Choroid plexus epithelial cell (primary cell): ENCODE results near the gene RPL39L.

Experiments used
- DNase-seq: peaks from one replicate; pipeline ENCODE4 v3.0.0-alpha.2; 2010; ENCODE audit warnings: low read depth
- H3K4me3 ChIP-seq: 2 replicates; pipeline ENCODE4 v1.5.1; 2011; ENCODE audit warnings: low read depth, mild to moderate bottlenecking, control low read depth, low read length, moderate library complexity
- TF ChIP-seq, protein P1 (sequence below): conservative IDR thresholded peaks from 2 replicates; pipeline ENCODE4 v1.5.1; 2011; ENCODE audit warnings: low read depth, mild to moderate bottlenecking, control low read depth, inconsistent platforms, low read length, moderate library complexity

RPL39L gene

DNA sequence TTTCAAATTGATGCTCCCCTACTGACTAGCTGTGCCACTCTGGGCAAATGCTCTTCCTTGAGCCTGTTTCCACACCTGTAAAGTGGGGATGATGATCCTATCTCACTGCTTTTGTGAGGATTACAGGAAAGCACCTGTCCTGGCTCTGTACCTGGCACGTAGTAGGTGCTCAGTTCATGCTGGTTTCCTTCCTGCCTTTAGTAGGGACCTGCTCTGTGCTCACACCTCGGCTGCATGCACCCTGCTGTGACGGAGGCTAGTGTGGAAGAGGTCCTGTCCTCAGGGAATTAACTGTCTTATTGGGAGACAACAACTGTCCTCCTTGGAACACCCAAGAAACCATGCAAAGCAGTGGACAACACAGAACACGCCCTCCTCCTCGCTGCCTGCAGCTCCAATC is 61.8 kb downstream of the RPL39L start:
- TF ChIP-seq, protein P1, sequence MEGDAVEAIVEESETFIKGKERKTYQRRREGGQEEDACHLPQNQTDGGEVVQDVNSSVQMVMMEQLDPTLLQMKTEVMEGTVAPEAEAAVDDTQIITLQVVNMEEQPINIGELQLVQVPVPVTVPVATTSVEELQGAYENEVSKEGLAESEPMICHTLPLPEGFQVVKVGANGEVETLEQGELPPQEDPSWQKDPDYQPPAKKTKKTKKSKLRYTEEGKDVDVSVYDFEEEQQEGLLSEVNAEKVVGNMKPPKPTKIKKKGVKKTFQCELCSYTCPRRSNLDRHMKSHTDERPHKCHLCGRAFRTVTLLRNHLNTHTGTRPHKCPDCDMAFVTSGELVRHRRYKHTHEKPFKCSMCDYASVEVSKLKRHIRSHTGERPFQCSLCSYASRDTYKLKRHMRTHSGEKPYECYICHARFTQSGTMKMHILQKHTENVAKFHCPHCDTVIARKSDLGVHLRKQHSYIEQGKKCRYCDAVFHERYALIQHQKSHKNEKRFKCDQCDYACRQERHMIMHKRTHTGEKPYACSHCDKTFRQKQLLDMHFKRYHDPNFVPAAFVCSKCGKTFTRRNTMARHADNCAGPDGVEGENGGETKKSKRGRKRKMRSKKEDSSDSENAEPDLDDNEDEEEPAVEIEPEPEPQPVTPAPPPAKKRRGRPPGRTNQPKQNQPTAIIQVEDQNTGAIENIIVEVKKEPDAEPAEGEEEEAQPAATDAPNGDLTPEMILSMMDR, result no peak
- H3K4me3 ChIP-seq, result no peak overlapping the region
- DNase-seq, result no peak

DNA sequence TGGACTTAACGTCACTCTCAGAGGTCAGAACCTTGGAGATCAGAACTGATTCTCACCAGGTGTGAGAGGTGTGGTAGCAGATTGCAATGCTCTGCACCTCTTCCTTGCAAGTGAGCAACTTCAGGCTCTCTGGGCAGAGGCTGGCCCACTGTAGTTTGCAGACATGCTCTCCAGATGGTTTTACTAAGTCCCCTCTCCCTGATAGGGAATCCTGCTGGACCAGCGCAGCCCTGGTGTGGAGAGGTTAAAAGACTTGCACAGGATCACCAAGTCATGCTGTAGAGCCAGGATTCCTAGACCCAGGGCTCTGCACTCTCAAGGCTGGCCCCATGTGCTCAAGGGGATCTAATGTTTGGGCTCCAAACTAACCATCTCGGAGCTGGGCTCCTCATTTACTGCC is 62.2 kb downstream of the RPL39L start:
- H3K4me3 ChIP-seq, result no peak overlapping the region
- TF ChIP-seq, protein P1, result no peak
- no peak for DNase-seq

DNA sequence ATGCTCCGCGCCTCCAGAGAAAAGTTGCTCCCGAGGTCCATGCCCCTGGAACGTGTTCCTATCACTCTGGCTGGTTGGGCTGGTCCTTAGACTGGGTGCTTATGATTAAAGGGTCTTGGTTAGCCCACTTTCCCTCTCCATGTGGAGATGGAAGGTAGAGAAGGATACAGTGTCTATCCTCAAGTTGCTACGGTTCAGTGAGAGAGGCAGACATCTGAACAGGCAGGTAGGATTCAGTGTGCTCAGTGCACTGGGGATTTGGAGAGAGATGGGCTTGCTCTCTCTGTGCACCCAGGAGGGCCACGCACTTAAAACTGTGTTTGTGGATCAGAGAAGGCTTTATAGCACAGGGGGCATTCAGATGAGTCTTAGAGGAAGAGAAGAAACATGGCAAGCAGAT is 63.0 kb downstream of the RPL39L start:
- H3K4me3 ChIP-seq, result no peak overlapping the region
- DNase-seq, result no peak
- TF ChIP-seq, protein P1, result no peak

DNA sequence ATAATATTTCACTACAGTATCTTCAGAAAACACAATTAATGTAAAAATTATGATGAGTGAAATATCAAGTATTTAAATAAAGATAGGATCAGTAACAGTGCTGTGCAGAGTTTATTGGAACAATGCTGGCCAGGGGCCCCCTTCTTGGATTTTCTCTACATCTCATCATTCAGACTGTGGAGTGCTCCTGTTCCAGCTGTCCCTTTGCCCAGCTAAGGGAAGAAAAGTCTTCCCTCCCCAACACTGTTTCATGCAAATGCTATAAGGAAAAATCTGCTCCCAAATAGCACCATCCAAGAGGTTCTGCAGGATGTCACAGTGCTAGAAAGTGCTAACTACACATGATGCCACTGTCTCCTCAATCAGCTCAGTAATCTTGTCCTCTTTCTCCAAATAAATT is 64.5 kb downstream of the RPL39L start:
- no peak for DNase-seq
- no peak overlapping the region for H3K4me3 ChIP-seq
- TF ChIP-seq, protein P1, result no peak

DNA sequence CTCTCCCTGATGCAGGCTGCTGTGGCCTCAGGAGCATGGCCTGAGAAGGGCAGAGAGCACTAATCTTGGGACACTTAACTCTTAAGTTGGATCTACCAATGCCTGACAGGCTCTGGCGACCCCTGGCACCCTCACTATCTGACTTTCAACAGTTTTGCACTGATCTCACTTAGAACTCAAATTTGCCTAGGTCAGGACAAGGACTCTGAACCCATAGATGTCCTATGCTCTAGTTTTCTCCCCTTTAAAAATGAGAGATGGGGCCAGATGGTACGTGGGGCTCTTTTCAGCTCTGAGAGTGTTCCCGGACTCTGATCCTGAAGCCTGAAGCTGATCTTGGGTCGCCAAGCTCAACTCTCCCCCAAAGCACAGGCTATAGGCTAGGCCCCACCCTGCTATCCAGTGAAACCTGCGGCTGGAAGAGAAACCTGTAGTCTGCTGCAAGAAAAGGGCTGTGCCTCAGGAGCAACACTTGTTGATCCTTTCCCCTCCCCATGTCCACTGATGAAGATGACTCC is 65.7 kb downstream of the RPL39L start:
- no peak overlapping the region for H3K4me3 ChIP-seq
- TF ChIP-seq, protein P1, result no peak
- no peak for DNase-seq

DNA sequence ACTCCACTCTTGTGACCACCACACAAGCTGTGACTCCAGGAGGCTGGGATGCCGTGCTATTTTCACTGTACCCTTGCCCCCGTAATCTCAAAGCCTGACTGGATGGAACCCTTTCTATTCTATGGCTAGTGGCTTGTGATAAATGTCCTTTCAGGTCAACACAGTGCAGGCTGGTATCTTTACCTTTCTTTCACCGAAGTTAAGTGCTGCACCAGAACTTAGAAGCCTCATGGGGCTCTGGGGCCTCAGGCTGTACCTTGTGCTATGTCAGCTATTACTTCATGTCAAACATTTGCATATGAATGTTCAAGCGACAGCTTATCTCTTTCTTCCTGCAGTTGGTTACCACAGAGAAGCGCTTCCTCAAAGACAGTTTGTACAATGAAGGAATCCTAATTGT is 66.8 kb downstream of the RPL39L start:
- no peak for DNase-seq
- no peak overlapping the region for H3K4me3 ChIP-seq
- TF ChIP-seq, protein P1, result no peak

DNA sequence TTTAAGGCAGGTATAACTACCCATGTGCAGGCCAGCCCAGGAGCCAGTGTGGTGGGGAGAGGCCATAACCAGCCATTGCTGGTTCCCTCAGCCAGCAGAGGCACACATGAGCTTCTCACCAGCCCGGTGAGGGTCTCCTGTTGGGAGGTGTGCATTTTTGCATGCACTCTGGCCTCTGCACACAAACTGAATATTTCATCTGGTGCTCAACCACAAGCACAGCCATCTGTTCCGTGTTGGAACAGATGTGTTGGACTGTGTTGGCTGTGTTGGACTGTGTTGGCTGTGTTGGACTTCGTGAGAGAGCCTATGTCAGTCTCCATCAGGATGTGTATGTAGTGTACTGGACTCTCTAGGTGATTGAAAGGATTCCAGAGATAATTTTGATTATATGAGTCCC is 67.2 kb downstream of the RPL39L start:
- no peak for DNase-seq
- TF ChIP-seq, protein P1, result no peak
- no peak overlapping the region for H3K4me3 ChIP-seq
